ENCODE measurements around the gene CFAP100. TPM values are rescaled to one million over a fixed set of nuclear protein-coding genes. Genes with fewer than 3 reads are reported as not detected.

The CFAP100 gene
- total and polyA plus RNA-seq, 9 of the 15 experiments (the other 6 are each of a cell fraction or from before 2014, with no cell fraction given): not detected

- TF ChIP-seq CREB5 (CRISPR knock-in tag; IDR thresholded peaks at IDR 0.05) (no peak), DLX4 (CRISPR knock-in tag; IDR thresholded peaks at IDR 0.05) (no peak), ZBTB17 (CRISPR knock-in tag; IDR thresholded peaks at IDR 0.05) (no peak), MEF2D (tag; conservative IDR thresholded peaks at IDR 0.05; ENCODE audit: low read depth) (no peak), IRF1 (CRISPR knock-in tag; IDR thresholded peaks at IDR 0.05; ENCODE audit: borderline replicate concordance) (no peak), ILK (tag; IDR thresholded peaks at IDR 0.05; ENCODE audit: borderline replicate concordance, low read depth) (no peak), ZNF766 (CRISPR knock-in tag; conservative IDR thresholded peaks at IDR 0.05) (no peak), KLF16 (IDR thresholded peaks at IDR 0.05) (no peak), CC2D1A (IDR thresholded peaks at IDR 0.05) (no peak), MCM3 (IDR thresholded peaks at IDR 0.05) (no peak), ZBTB33 (CRISPR knock-in tag; IDR thresholded peaks at IDR 0.05) (no peak), STAT5A (IDR thresholded peaks at IDR 0.05; ENCODE audit: borderline replicate concordance, low read length) (no peak), ZNF133 (CRISPR knock-in tag; IDR thresholded peaks at IDR 0.05) (no peak), SMAD1 (IDR thresholded peaks at IDR 0.05; ENCODE audit: low read depth, low read length, partially characterized antibody) (no peak), ZKSCAN3 (CRISPR knock-in tag; IDR thresholded peaks at IDR 0.05) (no peak), PTBP1 (IDR thresholded peaks at IDR 0.05; ENCODE audit: low read depth, low read length) (no peak), RB1 (IDR thresholded peaks at IDR 0.05; ENCODE audit: low read depth) (peak; percentile 93), ZNF830 (CRISPR knock-in tag; IDR thresholded peaks at IDR 0.05) (no peak), PRMT5 (CRISPR knock-in tag; IDR thresholded peaks at IDR 0.05) (no peak), SPI1 (IDR thresholded peaks at IDR 0.05; ENCODE audit: borderline replicate concordance, low read depth, low read length) (no peak), FOXJ2 (tag; IDR thresholded peaks at IDR 0.05) (0 out of 2 replicates have a peak, but pooled peaks have one; percentile 39), USF2 (CRISPR knock-in tag; IDR thresholded peaks at IDR 0.05) (no peak), NELFE (IDR thresholded peaks at IDR 0.05; ENCODE audit: insufficient read depth, insufficient read length) (no peak)
- TF ChIP-seq, protein P1, sequence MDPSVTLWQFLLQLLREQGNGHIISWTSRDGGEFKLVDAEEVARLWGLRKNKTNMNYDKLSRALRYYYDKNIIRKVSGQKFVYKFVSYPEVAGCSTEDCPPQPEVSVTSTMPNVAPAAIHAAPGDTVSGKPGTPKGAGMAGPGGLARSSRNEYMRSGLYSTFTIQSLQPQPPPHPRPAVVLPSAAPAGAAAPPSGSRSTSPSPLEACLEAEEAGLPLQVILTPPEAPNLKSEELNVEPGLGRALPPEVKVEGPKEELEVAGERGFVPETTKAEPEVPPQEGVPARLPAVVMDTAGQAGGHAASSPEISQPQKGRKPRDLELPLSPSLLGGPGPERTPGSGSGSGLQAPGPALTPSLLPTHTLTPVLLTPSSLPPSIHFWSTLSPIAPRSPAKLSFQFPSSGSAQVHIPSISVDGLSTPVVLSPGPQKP (CRISPR knock-in tag; IDR thresholded peaks at IDR 0.05): no peak
Observed at GRCh38 chr3:126389112-126389793, 5.5 kb upstream of the CFAP100 start (continued).

All from K562 (cell line).